ENCODE data around the gene MYLK. TPM values are rescaled to one million over a fixed set of nuclear protein-coding genes. Genes with fewer than 3 reads are reported as not detected.
A peak's percentile ranks its signal among the peaks of the same experiment; 100 is the strongest.

MYLK gene
- total and polyA plus RNA-seq, 9 of the 15 experiments (the other 6 are each of a cell fraction or from before 2014, with no cell fraction given) = 0.11 to 0.53 (median 0.18) TPM; not detected in 2

DNA sequence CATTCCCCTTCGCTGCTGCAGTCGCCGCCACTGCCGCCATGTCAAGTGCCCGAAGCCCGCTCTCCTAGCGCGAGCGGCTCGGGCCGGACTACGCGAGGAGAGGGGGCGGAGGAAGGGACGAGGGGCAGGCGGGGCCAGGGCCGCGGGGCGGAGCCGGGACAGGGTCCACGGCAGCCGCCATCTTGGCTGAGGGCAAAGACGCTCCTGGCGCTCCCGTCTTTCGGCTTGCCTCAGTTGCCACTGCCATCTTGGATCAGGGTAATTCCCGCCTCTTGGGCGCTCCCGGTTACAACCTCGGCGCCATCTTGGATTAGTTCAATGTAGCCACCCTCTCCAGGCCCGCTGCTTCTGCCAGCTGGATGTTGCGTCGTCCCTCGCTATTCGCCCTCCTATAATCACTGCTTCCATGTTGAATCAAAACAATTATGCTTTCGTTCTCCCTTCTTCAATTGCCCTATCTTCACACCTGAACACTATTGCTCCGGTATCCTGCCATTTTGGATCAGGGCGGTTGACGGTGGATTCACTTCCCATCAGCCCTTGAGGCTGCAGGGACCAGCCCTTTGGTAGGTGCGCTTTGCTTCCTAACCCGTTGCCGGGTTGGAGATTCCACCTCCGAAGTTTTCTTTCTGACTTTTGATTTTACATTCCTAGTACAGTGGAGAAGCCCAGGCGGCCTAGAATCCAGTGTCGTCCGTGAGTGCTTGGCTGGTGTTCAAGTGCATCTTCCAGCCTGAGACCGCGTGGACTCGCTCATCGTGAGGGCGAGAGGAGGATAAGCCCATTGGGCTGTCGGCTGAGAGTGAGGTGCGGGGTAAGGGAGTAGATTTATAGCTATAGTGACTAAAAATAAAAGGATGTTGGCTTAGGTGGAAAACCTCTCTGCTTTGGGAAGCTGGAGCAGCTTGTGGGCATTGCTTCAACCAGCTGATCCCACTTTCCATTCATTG lies 298.9 kb downstream of the MYLK start, which contains the start of gene HACD2 (continued):
- TF ChIP-seq FOXP1 (CRISPR knock-in tag; IDR thresholded peaks at IDR 0.05) (0 out of 2 replicates have a peak, but pooled peaks have one; percentile 52), GATA2 (CRISPR knock-in tag; IDR thresholded peaks at IDR 0.05) (no peak), THRB (CRISPR knock-in tag; conservative IDR thresholded peaks at IDR 0.05) (0 out of 2 replicates have a peak, but pooled peaks have one; percentile 17), SMC3 (conservative IDR thresholded peaks at IDR 0.05; ENCODE audit: insufficient read depth, low read depth, low read length) (no peak), HOXB6 (CRISPR knock-in tag; IDR thresholded peaks at IDR 0.05; ENCODE audit: borderline replicate concordance) (no peak), HIVEP1 (CRISPR knock-in tag; IDR thresholded peaks at IDR 0.05) (no peak), E2F6 (IDR thresholded peaks at IDR 0.05; ENCODE audit: borderline replicate concordance in 1 of 2, extremely low read depth in 1 of 2, insufficient read depth in 1 of 2, insufficient read length in 1 of 2, low read depth in 1 of 2, low read length in 1 of 2, poor library complexity in 1 of 2, severe bottlenecking in 1 of 2) (peak; percentile 25 to 61), POLR2A (conservative IDR thresholded peaks at IDR 0.05) (peak; percentile 69), TEAD4 (IDR thresholded peaks at IDR 0.05; ENCODE audit: low read length) (0 out of 2 replicates have a peak, but pooled peaks have one; percentile 7), TEAD4 (CRISPR knock-in tag; IDR thresholded peaks at IDR 0.05; ENCODE audit: borderline replicate concordance) (no peak), SUPT5H (IDR thresholded peaks at IDR 0.05) (peak; percentile 68), ZNF76 (CRISPR knock-in tag; IDR thresholded peaks at IDR 0.05; ENCODE audit: borderline replicate concordance) (peak; percentile 83; the same call in 1 of the 2 replicates), CBX5 (IDR thresholded peaks at IDR 0.05; ENCODE audit: borderline replicate concordance, low read depth) (no peak)
- TF ChIP-seq, protein P1, sequence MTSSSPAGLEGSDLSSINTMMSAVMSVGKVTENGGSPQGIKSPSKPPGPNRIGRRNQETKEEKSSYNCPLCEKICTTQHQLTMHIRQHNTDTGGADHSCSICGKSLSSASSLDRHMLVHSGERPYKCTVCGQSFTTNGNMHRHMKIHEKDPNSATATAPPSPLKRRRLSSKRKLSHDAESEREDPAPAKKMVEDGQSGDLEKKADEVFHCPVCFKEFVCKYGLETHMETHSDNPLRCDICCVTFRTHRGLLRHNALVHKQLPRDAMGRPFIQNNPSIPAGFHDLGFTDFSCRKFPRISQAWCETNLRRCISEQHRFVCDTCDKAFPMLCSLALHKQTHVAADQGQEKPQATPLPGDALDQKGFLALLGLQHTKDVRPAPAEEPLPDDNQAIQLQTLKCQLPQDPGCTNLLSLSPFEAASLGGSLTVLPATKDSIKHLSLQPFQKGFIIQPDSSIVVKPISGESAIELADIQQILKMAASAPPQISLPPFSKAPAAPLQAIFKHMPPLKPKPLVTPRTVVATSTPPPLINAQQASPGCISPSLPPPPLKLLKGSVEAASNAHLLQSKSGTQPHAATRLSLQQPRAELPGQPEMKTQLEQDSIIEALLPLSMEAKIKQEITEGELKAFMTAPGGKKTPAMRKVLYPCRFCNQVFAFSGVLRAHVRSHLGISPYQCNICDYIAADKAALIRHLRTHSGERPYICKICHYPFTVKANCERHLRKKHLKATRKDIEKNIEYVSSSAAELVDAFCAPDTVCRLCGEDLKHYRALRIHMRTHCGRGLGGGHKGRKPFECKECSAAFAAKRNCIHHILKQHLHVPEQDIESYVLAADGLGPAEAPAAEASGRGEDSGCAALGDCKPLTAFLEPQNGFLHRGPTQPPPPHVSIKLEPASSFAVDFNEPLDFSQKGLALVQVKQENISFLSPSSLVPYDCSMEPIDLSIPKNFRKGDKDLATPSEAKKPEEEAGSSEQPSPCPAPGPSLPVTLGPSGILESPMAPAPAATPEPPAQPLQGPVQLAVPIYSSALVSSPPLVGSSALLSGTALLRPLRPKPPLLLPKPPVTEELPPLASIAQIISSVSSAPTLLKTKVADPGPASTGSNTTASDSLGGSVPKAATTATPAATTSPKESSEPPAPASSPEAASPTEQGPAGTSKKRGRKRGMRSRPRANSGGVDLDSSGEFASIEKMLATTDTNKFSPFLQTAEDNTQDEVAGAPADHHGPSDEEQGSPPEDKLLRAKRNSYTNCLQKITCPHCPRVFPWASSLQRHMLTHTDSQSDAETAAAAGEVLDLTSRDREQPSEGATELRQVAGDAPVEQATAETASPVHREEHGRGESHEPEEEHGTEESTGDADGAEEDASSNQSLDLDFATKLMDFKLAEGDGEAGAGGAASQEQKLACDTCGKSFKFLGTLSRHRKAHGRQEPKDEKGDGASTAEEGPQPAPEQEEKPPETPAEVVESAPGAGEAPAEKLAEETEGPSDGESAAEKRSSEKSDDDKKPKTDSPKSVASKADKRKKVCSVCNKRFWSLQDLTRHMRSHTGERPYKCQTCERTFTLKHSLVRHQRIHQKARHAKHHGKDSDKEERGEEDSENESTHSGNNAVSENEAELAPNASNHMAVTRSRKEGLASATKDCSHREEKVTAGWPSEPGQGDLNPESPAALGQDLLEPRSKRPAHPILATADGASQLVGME (CRISPR knock-in tag; IDR thresholded peaks at IDR 0.05) = peak; percentile 49; the same call in 1 of the 2 replicates
- TF ChIP-seq, protein P2, sequence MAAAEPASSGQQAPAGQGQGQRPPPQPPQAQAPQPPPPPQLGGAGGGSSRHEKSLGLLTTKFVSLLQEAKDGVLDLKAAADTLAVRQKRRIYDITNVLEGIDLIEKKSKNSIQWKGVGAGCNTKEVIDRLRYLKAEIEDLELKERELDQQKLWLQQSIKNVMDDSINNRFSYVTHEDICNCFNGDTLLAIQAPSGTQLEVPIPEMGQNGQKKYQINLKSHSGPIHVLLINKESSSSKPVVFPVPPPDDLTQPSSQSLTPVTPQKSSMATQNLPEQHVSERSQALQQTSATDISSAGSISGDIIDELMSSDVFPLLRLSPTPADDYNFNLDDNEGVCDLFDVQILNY (CRISPR knock-in tag; IDR thresholded peaks at IDR 0.05) = no peak
- TF ChIP-seq, protein P3, sequence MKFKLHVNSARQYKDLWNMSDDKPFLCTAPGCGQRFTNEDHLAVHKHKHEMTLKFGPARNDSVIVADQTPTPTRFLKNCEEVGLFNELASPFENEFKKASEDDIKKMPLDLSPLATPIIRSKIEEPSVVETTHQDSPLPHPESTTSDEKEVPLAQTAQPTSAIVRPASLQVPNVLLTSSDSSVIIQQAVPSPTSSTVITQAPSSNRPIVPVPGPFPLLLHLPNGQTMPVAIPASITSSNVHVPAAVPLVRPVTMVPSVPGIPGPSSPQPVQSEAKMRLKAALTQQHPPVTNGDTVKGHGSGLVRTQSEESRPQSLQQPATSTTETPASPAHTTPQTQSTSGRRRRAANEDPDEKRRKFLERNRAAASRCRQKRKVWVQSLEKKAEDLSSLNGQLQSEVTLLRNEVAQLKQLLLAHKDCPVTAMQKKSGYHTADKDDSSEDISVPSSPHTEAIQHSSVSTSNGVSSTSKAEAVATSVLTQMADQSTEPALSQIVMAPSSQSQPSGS (CRISPR knock-in tag; IDR thresholded peaks at IDR 0.05) = no peak

Data from K562 (cell line).